Erythroblast (primary cell): ENCODE measurements around the gene CEMIP.

ENCODE experiments used
- DNase-seq, 2 experiments: peaks; one replicate each; lab custom pipeline; 2025; lab: John Stamatoyannopoulos, UW
- GATA1 ChIP-seq: IDR thresholded peaks from 2 replicates; pipeline ENCODE4 v1.6.1; 2011; ENCODE audit warnings: low read depth, mild to moderate bottlenecking, control low read depth, low read length, moderate library complexity
- POLR2A ChIP-seq: IDR thresholded peaks from 2 replicates; pipeline ENCODE4 v1.6.1; 2011; ENCODE audit warnings: mild to moderate bottlenecking, low read length

CEMIP gene

DNA sequence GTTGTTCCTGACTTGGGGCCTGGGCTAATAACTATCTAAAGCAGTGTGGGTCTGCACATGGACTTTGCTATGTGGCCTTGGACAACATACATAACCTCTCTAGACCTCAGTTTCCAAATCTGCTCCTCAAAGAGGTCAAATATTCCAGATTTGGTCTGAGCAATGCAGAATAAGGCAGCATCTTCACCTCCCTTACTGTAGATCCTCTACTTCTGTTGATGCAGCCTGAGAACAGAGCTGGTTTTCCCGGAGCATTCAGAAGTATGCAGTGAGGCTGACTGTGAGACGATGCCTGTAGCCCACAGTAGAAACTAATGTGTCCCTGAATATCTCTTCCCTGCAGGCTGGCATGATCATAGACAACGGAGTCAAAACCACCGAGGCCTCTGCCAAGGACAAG, 145.1 kb downstream of the CEMIP start:
- DNase-seq = no peak
- TF ChIP-seq POLR2A = no peak
- TF ChIP-seq GATA1 = no peak

DNA sequence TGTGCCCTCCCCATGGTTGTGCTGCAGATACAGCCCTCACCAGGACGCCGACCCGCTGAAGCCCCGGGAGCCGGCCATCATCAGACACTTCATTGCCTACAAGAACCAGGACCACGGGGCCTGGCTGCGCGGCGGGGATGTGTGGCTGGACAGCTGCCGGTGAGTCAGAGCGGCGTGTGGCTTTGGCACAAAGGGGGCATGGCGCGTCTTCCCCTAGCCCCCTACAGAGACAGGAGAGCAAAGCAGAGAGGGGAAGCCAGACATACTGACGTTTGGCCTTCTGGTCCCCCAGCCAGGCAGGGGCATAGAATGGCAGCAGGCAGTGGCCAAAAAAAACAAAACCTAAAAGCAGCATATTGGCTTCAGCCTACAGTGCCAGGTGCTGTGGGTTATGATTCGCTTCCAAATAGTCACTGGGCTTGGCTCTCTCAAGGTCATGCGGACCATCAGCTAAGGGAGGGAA, 146.5 kb downstream of the CEMIP start:
- TF ChIP-seq GATA1 = no peak
- TF ChIP-seq POLR2A = no peak

DNA sequence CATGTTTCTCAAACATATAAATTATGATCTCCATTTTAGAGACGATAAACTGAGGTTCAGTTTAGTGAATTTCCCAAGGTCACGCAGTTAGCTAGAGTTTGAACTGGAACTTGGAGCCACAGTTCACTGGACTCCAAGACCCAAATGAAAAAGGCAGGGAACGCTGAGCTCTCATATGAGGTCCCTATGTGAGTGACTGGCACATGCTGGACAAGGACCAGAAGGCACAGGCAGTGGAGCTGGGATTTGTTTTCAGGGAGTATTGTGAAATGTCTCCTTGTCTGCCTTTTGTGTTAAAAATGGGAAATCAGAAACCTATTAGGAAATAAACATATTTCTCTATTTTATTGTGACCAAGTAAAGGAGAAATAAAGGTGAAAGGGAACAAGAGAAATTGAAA, 147.0 kb downstream of the CEMIP start:
- DNase-seq = no peak
- no peak for TF ChIP-seq POLR2A
- no peak for TF ChIP-seq GATA1

More for the DNA sequence above, 146.5 kb downstream of the CEMIP start:
- DNase-seq = no peak

DNA sequence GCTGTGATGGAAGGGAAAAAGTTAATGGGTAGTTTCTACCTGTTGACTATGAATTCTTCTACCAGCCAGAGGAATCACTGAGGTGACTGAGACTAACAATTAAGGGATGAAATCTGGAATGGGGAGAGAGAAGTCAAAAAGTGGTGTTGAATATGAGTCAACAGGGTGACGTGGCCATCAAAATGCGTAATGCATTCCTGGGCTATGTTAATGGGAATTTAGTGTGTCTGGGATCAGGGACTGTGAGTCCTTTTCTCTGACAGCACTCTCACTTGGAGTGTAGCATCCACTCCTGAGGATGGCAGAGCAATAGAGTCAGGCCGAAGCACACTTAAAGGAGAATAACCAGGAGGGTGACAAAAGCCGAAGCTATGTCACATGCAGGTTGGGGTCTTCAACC, 150.1 kb downstream of the CEMIP start:
- no peak for DNase-seq
- TF ChIP-seq POLR2A (no peak), GATA1 (no peak)

GRCh38 chr15:80929689-80930088, 150.5 kb downstream of the CEMIP start:
- TF ChIP-seq POLR2A = no peak
- TF ChIP-seq GATA1 = no peak

DNA sequence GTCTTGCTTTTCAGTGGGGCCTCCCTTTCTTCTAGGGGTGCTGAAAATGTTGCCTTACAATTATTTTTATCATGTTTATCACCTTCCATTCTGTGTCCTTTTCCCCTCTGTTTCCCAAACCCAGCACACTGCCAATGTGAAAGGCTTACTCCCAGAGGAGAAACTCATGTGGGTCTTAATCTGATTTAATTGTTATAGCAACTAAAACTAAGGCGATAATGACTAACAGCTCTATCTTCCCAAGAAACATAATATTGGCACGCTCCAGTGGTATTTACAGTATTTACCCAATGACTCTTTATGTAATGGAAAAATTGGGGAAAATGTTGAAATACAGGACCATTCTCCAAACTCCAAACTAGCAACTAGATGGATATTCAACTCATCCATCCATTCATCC, 152.0 kb downstream of the CEMIP start:
- no peak for DNase-seq

More at GRCh38 chr15:80929689-80930088, 150.5 kb downstream of the CEMIP start:
- no peak for DNase-seq

DNA sequence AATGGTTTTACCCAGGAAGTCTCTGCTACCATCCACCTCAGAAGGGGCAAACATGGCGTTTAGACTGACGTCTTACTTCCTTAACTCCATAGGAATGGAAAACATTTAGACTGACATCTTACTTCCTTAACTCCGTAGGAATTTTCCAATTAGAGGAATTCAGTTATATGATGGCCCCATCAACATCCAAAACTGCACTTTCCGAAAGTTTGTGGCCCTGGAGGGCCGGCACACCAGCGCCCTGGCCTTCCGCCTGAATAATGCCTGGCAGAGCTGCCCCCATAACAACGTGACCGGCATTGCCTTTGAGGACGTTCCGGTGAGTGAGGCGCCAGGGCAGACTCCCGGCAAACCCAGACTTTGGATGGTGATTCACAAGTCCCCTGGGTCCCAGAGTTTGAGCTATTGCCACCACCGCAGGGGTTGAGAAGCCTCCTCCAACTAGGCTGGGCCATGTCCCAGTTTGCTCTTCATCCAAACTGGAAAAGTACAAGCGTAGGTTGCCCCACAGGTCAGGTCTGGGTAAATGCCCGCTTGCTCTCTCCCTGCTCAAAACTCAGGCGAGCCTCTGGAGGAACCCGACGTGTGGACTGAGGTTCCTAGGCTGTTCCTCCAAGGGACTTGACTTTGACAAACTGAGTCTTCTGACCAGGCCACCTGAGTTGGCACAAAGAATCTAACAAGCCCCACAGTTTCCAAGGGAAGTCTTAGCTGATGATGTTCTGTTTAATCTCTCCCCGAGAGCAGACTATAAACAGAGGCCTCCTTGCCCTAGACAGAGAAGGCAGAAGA, 152.7 kb downstream of the CEMIP start:
- TF ChIP-seq POLR2A (no peak), GATA1 (no peak)
- no peak for DNase-seq

More for the DNA sequence above, 152.0 kb downstream of the CEMIP start:
- TF ChIP-seq POLR2A = no peak
- no peak for TF ChIP-seq GATA1

DNA sequence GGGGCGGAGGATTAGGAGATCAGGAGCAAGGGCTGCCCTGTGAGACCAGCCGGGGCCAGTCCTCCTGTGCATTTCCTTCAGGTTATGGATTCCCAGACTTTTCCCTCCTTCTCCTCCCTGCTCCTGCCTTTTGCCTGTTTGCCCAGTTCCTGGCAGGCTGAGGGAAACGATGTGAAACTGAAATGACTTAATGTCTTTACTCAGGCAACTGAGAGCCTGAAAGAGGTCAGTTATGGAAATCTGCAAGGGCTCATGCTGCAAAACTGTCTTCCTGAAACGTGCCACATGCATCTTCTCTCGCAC, 153.3 kb downstream of the CEMIP start:
- TF ChIP-seq GATA1 = no peak
- DNase-seq = no peak

DNA sequence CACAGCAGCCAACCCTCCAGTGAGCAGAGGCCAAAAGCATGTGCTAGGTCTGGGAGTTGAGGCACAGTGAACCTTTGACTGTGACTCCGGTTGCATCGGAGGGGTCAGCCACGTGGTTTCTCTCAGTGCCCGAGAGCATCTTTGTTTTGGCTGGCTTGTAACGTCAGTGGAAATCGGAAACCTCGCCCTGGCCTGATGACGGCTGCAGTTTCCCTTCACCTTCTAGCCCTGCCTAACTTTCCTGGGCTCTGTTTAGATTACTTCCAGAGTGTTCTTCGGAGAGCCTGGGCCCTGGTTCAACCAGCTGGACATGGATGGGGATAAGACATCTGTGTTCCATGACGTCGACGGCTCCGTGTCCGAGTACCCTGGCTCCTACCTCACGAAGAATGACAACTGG, 153.8 kb downstream of the CEMIP start:
- DNase-seq = no peak

GRCh38 chr15:80934761-80935221, 155.6 kb downstream of the CEMIP start:
- DNase-seq = no peak
- no peak for TF ChIP-seq POLR2A
- TF ChIP-seq GATA1 = no peak

More for the DNA sequence above, 153.8 kb downstream of the CEMIP start:
- TF ChIP-seq GATA1 (no peak), POLR2A (no peak)

DNA sequence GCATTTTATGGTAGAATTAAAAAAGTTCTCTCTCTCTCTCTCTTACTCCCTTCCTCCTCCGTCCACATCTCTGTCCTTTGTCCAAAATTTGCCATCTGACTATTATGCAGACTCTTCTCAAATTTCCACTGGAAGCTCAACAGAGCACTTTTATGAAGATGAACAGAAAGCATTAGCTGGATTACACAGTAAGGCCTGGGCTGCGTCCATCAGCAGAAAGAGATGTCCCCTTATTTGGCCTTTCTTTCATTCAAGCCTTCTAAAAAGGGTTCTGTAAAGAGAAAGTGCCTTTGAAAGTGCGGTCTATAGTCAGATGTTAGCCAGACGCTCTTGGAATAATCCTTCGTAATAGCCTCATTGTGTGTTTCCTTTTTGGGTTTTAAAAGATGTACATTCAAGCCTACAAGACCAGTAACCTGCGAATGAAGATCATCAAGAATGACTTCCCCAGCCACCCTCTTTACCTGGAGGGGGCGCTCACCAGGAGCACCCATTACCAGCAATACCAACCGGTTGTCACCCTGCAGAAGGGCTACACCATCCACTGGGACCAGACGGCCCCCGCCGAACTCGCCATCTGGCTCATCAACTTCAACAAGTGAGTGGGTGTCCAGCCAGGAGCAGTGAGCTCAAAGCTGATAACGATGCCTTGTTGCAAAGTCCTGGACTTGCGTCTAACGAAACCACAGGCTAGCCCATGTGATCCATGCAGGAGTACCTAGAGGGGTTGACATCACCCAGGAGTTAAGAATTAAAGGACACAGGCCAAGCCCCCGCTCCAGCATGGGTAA, 157.3 kb downstream of the CEMIP start:
- DNase-seq = no peak
- TF ChIP-seq POLR2A (no peak), GATA1 (no peak)

- DNase-seq = no peak
- TF ChIP-seq GATA1 = no peak
- no peak for TF ChIP-seq POLR2A
These were observed 158.5 kb downstream of the CEMIP start for GRCh38 chr15:80937718-80938117.

GRCh38 chr15:80939216-80939615, 160.0 kb downstream of the CEMIP start:
- no peak for DNase-seq
- TF ChIP-seq POLR2A (no peak), GATA1 (no peak)

DNA sequence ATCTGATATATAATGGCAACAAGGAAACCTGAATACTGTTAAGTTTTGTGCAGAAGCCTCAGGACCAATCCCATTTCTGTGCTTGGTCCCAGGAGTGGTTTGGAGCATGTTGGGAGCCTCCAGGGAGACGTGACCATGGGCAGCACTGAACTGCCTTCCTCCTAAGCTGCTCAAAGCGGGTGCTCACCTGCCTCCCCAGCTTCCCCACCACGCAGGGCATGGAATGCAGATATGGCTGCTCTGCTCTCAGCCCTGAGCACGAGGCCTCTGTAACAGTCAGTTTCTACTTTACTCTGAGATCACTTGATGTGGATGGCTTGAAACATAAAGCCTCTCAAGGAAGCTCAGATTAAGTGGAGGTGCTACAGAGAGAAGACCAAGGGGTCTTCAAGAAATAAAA, 161.2 kb downstream of the CEMIP start:
- no peak for DNase-seq
- TF ChIP-seq GATA1 = no peak
- TF ChIP-seq POLR2A = no peak
